ENCODE data around the gene TPPP2. TPM values are rescaled to one million over a fixed set of nuclear protein-coding genes. Genes with fewer than 3 reads are reported as not detected.

TPPP2 gene
- total RNA-seq, 1 experiment from 2014 or later: not detected

GRCh38 chr14:21017528-21018245 lies 12.3 kb upstream of the TPPP2 start:
- no peak for DNase-seq (ENCODE audit: low spot score)

GRCh38 chr14:21018286-21018685 lies 11.7 kb upstream of the TPPP2 start:
- no peak for DNase-seq (ENCODE audit: low spot score)

GRCh38 chr14:21018781-21019180 lies 11.2 kb upstream of the TPPP2 start:
- DNase-seq (ENCODE audit: low spot score): no peak

GRCh38 chr14:21019366-21019765 lies 10.7 kb upstream of the TPPP2 start:
- DNase-seq (ENCODE audit: low spot score): no peak

GRCh38 chr14:21020977-21021545 lies 9.0 kb upstream of the TPPP2 start:
- no peak for DNase-seq (ENCODE audit: low spot score)

GRCh38 chr14:21022686-21023085 lies 7.3 kb upstream of the TPPP2 start:
- no peak for DNase-seq (ENCODE audit: low spot score)

GRCh38 chr14:21023174-21023573 lies 6.8 kb upstream of the TPPP2 start:
- no peak for DNase-seq (ENCODE audit: low spot score)

GRCh38 chr14:21023817-21024584 lies 6.0 kb upstream of the TPPP2 start:
- DNase-seq (ENCODE audit: low spot score): no peak

- no peak for DNase-seq (ENCODE audit: low spot score)
These were observed 5.2 kb upstream of the TPPP2 start, which contains the start of gene NDRG2 for GRCh38 chr14:21024585-21025370. Gene NDRG2, minus strand, starts transcription at chr14:21025061. Its CDS starts 1,746 bp downstream, at chr14:21023315.

GRCh38 chr14:21025371-21026273 lies 4.4 kb upstream of the TPPP2 start:
- DNase-seq (ENCODE audit: low spot score): no peak

- no peak for DNase-seq (ENCODE audit: low spot score)
These were observed 3.6 kb upstream of the TPPP2 start for GRCh38 chr14:21026274-21026987.

GRCh38 chr14:21026988-21027315 lies 3.1 kb upstream of the TPPP2 start:
- no peak for DNase-seq (ENCODE audit: low spot score)

- no peak for DNase-seq (ENCODE audit: low spot score)
These were observed 514 bp downstream of the TPPP2 start for GRCh38 chr14:21030531-21030930.

GRCh38 chr14:21032326-21033132 lies 2.5 kb downstream of the TPPP2 start:
- DNase-seq (ENCODE audit: low spot score): no peak

GRCh38 chr14:21033133-21033698 lies 3.2 kb downstream of the TPPP2 start:
- DNase-seq (ENCODE audit: low spot score): no peak

GRCh38 chr14:21034707-21035106 lies 4.7 kb downstream of the TPPP2 start, which contains the start of gene RNASE13:
Gene RNASE13, minus strand, starts transcription at chr14:21034807. Its CDS starts 519 bp downstream, at chr14:21034288.
- no peak for DNase-seq (ENCODE audit: low spot score)

GRCh38 chr14:21036751-21037150 lies 6.7 kb downstream of the TPPP2 start:
- no peak for DNase-seq (ENCODE audit: low spot score)

GRCh38 chr14:21037156-21037555 lies 7.1 kb downstream of the TPPP2 start:
- DNase-seq (ENCODE audit: low spot score): no peak
